Esophagus muscularis mucosa (tissue), 4 donors: ENCODE measurements around the gene RPL22.

ENCODE experiments used
- EP300 ChIP-seq: sonication (generic); formaldehyde crosslinking; IDR thresholded peaks from one replicate; pipeline ENCODE4 v1.6.1; 2017; ENCODE audit warnings: antibody characterized with exemption
- POLR2A ChIP-seq: fragments of 450-650 bp; IDR thresholded peaks from one replicate; pipeline ENCODE4 v1.6.1; 2017; ENCODE audit warnings: antibody characterized with exemption, moderate library complexity, mild to moderate bottlenecking, low read depth
- POLR2AphosphoS5 ChIP-seq, 2 donors: sonication (generic); formaldehyde crosslinking; IDR thresholded peaks; one replicate each; pipeline ENCODE4 v1.6.1; 2017; ENCODE audit warnings: antibody characterized with exemption in 2 of 2
- TF ChIP-seq, protein P1 (sequence below), 3 experiments: fragments of 200-600 bp in 2 of 3; fragments of 450-650 bp in 1 of 3; sonication (generic) in 2 of 3; IDR thresholded peaks; one replicate each; pipeline ENCODE4 v1.5.1; 2017 to 2019; ENCODE audit warnings: antibody characterized with exemption in 3 of 3, mild to moderate bottlenecking in 2 of 3, moderate library complexity in 1 of 3

DNA sequence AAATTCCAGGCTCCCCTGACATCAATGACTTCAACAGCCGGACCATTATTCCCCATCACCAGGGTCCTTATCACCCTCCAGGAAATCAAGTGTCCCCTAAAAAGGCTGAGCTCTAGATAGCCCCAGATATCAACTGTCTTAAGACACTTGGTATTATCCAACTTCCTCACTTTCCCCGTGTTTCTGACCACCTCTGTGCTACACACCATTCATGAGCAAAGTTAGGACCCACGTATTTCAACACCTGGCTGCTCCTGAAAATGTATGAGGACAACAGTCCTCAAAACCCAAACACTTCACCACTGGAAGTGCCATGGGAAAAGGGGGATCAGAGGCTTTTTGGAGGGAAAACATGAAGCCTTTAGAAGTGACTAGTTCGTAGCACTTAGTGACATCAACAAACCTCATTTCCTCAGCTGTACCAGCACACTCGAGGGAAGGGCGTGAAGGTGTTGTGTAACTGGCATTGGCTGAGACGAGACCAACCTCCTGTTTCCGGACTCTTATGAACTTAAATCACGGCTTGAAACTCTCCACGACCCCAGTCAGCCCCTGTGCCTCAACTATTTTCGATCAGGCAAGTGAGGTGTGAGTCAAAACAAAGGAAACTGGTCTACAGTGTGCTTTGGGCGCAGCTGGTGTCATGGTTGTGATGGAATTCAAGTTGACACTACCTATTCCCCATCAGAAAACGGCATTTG, 15.2 kb downstream of the RPL22 start:
- TF ChIP-seq POLR2AphosphoS5 (IDR thresholded peaks at IDR 0.05) (no peak), EP300 (no peak), POLR2A (no peak)
- TF ChIP-seq, protein P1, sequence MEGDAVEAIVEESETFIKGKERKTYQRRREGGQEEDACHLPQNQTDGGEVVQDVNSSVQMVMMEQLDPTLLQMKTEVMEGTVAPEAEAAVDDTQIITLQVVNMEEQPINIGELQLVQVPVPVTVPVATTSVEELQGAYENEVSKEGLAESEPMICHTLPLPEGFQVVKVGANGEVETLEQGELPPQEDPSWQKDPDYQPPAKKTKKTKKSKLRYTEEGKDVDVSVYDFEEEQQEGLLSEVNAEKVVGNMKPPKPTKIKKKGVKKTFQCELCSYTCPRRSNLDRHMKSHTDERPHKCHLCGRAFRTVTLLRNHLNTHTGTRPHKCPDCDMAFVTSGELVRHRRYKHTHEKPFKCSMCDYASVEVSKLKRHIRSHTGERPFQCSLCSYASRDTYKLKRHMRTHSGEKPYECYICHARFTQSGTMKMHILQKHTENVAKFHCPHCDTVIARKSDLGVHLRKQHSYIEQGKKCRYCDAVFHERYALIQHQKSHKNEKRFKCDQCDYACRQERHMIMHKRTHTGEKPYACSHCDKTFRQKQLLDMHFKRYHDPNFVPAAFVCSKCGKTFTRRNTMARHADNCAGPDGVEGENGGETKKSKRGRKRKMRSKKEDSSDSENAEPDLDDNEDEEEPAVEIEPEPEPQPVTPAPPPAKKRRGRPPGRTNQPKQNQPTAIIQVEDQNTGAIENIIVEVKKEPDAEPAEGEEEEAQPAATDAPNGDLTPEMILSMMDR (IDR thresholded peaks at IDR 0.05), result no peak
